ENCODE results near the gene NES. TPM values are rescaled to one million over a fixed set of nuclear protein-coding genes. Genes with fewer than 3 reads are reported as not detected.

NES gene
- total and polyA plus RNA-seq, 10 donors, result 4.3 to 146 (median 52.3) TPM

DNA sequence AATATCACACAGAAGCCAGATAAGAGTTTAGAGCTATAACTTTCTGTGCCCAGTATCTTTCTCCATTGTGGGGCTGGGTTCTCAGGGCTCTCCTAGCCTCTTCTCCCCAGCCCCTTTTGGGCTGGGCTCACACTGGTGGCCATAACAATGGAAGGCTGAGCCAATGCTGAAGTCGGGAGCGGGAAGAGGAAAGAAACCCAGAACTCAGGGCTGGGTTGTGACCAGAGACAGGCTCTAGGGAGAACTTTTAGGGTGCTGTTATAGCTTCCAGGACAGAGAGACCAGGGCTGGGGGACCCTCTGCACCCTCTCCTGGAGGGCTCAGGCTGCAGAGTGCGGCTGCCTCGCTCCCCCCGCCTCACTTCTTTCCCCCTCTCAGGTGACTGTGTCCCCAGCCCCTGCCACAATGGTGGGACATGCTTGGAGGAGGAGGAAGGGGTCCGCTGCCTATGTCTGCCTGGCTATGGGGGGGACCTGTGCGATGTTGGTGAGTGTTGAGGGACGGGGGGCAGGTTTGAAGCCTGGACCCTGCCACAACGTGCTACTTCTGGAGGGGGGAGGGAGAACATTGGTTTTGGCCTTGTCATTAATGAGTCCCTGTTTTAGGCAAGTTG is 21.2 kb downstream of the NES start:
- peaks cover 27 to 52% (median 46%) of the 10 kb centered on the region in 6 donors for H3K4me1 ChIP-seq
- H3K9me3 ChIP-seq, result no peaks in the 10 kb centered on the region
- 35 to 64% (median 59%) methylated on average over 5 to 9 of the region's 9 CpGs for WGBS, 5 donors
- H3K4me3 ChIP-seq, result no peak overlapping the region
- no peak for DNase-seq
- peaks cover 0 to 72% (median 27%) of the 10 kb centered on the region in 7 donors for H3K27me3 ChIP-seq (replicated peaks in 1 of 7)
- intact Hi-C loops (cut with DNase I; ENCODE audit: low total_unique reads), result no loop called here
- no peaks in the 10 kb centered on the region for H3K36me3 ChIP-seq
- no peak overlapping the region for H3K27ac ChIP-seq
- TF ChIP-seq CTCF (IDR thresholded peaks at IDR 0.05 in 8 of 11, conservative IDR thresholded peaks at IDR 0.05 in 3 of 11) (no peak), POLR2A (IDR thresholded peaks at IDR 0.05) (no peak), POLR2AphosphoS5 (IDR thresholded peaks at IDR 0.05) (no peak)

DNA sequence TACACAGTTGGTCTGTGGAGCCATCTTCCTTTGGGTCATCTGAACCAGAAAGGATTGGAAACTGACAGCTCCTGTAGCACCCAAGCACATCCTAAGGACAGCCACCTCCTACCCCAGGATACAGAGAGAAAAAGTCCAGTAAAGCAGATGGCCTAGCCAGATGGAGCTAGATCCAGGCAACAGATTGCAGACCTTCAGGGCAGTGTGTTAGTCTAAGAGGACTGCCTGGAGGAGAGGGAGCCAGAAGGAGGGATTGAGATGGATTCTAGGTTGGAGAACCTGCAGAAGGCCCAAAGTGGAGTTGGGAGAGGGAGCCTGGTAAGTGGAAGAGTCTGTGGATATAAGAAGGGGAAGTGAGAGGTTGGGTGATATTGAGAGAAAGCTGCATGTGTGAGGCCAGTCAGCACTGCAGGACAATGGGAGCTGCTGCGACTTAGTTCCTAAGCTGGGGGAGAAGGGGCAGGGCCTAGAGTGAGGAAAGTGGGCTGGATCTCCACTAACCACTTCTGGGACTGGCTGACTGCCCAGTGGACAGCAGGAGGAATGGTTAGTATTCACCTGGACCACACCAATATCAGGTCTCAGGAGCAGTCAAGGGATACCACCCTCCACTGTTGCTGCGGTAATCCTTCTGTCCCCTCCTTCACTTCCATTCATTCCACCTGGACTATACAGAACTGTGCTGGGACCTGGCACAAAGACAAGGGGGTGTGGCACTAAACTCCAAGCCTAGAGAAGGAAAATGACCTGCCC is 21.9 kb downstream of the NES start:
- no peak for DNase-seq
- Histone ChIP-seq H3K4me1 (peaks cover 20 to 46% (median 39%) of the 10 kb centered on the region in 6 donors), H3K9me3 (no peaks in the 10 kb centered on the region), H3K27ac (no peak overlapping the region), H3K36me3 (no peaks in the 10 kb centered on the region), H3K4me3 (no peak overlapping the region), H3K27me3 (replicated peaks in 1 of 7) (peaks cover 0 to 79% (median 27%) of the 10 kb centered on the region in 7 donors)
- 51 to 62% (median 55%) methylated on average over 2 of the region's 2 CpGs for WGBS, 5 donors
- intact Hi-C loops (cut with DNase I; ENCODE audit: low total_unique reads), result no loop called here
- no peak for TF ChIP-seq CTCF (IDR thresholded peaks at IDR 0.05 in 8 of 11, conservative IDR thresholded peaks at IDR 0.05 in 3 of 11)
- TF ChIP-seq POLR2AphosphoS5 (IDR thresholded peaks at IDR 0.05), result no peak
- TF ChIP-seq POLR2A (IDR thresholded peaks at IDR 0.05), result no peak

GRCh38 chr1:156654700-156655099 is 22.5 kb downstream of the NES start:
- 75 to 94% (median 82%) methylated on average over 1 of the region's 1 CpG for WGBS, 5 donors
- intact Hi-C loops (cut with DNase I; ENCODE audit: low total_unique reads), result no loop called here
- DNase-seq, result no peak
- TF ChIP-seq CTCF (IDR thresholded peaks at IDR 0.05 in 8 of 11, conservative IDR thresholded peaks at IDR 0.05 in 3 of 11) (no peak), POLR2A (IDR thresholded peaks at IDR 0.05) (no peak), POLR2AphosphoS5 (IDR thresholded peaks at IDR 0.05) (no peak)
- H3K27ac ChIP-seq, result no peak overlapping the region
- peaks cover 0 to 85% (median 27%) of the 10 kb centered on the region in 7 donors for H3K27me3 ChIP-seq (replicated peaks in 1 of 7)
- H3K4me1 ChIP-seq, result peaks cover 17 to 39% (median 33%) of the 10 kb centered on the region in 6 donors
- no peak overlapping the region for H3K4me3 ChIP-seq
- H3K36me3 ChIP-seq, result no peaks in the 10 kb centered on the region
- no peaks in the 10 kb centered on the region for H3K9me3 ChIP-seq

- intact Hi-C loops (cut with DNase I; ENCODE audit: low total_unique reads), result no loop called here
- no peaks in the 10 kb centered on the region for H3K9me3 ChIP-seq
- H3K27ac ChIP-seq, result no peak overlapping the region
- DNase-seq, result no peak
- peaks cover 13 to 22% (median 17%) of the 10 kb centered on the region in 6 donors for H3K4me1 ChIP-seq
- TF ChIP-seq CTCF (IDR thresholded peaks at IDR 0.05 in 8 of 11, conservative IDR thresholded peaks at IDR 0.05 in 3 of 11), result no peak
- 70 to 86% (median 82%) methylated on average over 9 of the region's 9 CpGs for WGBS, 5 donors
- H3K36me3 ChIP-seq, result no peaks in the 10 kb centered on the region
- peaks cover 0 to 100% (median 27%) of the 10 kb centered on the region in 7 donors for H3K27me3 ChIP-seq (replicated peaks in 1 of 7)
- H3K4me3 ChIP-seq, result no peak overlapping the region
Observed at GRCh38 chr1:156652992-156653355, 24.2 kb downstream of the NES start.

Data from spleen (tissue), 11 donors.